Stromal cell of bone marrow (primary cell): ENCODE measurements around the gene EXD2.

ENCODE experiments used
- DNase-seq: peaks from one replicate; pipeline ENCODE4 v3.0.0-alpha.2; 2012; ENCODE audit warnings: low read depth

The EXD2 gene

DNA sequence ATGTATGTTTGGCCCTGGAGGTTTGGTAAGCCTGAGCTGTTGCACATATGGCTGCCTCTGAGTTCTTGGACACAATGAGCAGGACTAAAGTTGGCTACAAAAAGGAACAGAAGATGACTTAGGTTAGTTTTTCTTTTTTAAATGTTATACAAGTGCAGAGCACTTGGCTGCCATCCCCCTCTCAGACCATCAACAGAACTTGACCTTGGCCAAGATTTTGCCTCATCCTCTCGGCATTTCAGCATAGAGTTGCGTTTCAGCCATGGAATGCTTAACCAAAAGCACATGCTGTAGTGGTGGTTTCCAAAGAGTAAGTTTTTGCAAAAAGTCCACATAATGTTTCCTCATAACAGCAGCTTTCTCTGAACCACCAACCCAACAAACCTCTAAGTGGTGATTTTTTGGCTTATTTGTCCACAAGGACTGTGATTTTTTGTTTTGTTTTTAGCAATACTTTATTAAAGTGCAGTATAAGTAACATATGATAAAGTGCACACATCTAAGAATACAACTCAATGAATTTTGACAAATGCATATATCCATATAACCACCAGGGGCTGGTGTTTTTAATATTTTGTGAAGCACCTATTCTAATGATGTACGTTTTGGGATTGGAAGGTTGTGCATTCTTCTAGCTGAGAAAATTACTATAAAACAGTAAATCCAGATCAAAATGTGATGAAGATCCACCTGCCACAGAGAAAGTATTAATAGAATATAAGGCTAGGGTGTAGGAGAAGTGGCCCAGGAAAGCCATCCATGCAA, 56.6 kb downstream of the EXD2 start:
- DNase-seq: peak; percentile 92

GRCh38 chr14:69249603-69250002, 58.3 kb downstream of the EXD2 start:
- no peak for DNase-seq

- DNase-seq: no peak
These were observed 61.6 kb downstream of the EXD2 start for GRCh38 chr14:69252851-69253250.

DNA sequence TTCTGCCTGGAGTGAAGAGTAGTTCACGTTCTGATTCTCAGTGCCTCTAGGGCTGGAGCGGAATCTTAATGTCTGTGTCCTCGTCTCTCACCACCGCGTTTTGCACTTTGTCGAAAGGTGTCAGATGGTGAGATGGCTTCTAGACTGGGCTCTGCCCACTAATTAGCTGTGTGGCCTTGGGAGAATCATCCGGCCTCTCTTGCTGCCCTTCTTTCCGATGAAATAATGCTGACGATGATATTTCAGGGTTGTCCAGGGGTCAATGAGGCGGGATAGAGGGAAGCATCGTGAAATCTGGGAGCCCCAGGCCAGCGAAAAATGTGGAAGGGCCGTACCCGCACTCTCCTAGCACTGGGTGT, 67.8 kb downstream of the EXD2 start:
- no peak for DNase-seq

DNA sequence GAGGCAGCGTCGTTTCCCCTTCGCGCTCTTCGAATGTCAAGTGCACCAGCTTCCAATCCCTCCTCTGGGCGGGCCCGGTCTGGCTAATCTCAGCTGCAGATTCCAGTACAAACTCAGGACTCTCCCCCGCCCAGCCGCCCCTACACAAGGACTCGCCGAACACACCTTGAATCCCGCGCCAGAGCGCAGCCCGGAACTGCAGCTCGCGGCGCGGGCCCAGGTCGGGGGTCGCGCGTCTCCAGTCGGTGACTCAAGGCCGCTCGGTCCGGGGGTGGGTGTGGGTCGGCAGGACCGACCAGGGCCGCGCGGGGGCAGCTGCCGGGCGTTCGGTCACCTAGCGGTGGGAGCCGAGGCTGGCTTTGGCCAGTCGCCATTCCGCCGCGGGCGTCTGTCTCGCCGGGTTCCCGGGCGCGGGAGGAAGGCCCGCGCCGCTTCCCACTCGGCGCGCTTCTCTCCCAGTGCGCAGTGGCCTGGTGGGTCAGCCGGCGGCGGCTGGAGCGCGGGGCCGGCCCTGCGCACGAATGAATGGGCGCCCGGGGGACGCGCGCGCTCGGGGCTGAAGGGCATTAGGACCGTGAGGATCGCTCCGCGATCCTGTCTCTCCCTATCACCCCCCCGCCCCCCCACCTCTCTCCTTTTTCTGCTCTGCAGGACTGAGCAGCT, 68.4 kb downstream of the EXD2 start, which contains the start of gene GALNT16:
TSS of gene GALNT16 (plus strand) at position 632 of the 663 bp plus-strand sequence. CDS start 133 bp downstream, outside the sequence.
- no peak for DNase-seq

DNA sequence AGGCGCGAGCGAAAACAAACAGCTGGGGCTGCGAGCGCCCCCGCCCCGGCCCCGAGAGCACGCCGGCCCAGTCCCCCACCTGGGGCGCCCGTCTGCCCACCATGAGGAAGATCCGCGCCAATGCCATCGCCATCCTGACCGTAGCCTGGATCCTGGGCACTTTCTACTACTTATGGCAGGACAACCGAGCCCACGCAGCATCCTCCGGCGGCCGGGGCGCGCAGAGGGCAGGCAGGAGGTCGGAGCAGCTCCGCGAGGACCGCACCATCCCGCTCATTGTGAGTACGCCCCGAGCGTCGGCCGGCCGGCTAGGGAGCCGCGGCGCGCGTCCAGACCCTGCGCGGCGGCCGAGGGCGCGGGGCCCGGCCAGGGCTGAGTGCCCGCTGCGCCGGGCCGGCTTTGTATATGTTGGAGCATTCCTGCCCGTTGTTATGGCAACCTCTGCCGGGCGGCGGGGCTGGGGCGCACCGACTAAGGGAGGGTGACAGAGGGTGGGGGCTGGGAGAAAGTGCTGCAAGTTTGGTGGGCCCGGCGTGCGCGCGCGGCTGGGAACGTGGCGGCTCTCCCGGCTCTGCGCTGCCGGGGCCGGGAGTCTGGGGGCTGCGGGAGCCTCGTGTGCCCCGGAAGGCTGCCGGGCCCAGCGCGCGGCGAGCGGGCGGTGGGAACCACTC, 69.0 kb downstream of the EXD2 start:
- no peak for DNase-seq

GRCh38 chr14:69260861-69261564, 69.7 kb downstream of the EXD2 start:
- no peak for DNase-seq

DNA sequence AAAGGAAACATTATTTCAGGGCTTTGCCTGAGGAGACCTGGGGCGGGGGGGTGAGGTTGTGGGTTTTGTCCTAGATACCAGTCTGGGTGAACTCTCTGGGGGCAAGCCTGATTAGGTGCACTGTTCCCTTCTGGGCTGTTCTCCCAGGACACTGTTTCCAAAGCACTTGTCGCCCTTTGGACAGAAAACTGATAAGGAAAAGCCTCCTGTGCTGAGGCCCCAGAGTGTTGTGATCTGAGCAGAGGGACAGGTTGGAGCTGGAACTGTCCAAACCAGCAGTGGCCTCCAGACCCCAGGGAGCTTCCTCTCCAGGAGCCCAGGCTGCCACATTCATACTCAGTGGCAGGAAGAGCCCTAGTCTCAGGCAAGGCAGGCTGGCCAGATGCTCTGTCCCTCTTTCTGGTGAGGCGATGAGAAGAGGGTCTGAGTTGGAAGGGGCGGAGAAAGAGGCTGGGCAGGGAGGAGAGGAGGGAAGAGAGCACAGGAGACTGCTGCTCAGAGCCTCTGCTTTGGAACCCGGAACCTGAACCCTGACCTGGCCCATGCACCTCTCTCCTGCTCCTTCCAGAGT, 70.5 kb downstream of the EXD2 start:
- no peak for DNase-seq

DNA sequence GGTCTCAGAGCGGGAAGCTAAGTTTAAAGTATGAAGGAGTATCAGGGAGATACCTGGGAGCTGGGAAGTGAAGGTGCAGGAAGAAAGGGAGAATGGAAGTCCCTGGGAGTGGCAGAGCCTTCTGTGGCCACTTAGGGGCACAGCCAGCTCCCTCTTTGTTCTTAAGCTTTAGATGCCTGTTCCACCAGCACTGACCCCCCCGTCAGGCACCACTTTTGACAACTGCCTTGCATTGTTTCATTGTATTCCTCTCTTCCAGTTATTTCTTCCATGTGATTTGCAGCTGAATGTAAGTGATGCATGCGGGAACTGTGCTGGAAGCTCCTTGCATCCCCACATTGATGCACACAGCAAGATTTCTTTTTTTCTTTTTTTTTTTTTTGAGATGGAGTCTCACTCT, 71.2 kb downstream of the EXD2 start:
- DNase-seq: no peak

DNA sequence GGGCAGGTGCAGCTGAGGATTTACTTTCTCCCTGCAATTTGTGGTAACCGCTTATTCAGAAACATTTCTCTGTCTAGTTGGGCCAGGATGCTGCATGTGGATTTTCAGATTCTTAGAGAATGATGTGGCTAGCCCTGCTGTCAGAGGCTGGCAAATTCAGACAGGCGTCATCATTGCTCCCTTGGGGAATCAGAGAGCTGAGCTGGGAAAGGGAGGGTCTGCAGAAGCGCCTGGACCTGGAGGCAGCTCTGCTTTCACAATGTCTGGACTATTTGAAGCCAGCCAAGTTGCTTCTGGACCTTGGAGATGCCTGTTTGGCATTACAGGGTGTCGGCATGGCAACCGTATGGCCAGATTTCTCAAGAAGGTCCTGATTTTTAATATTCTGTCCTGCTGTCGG, 72.1 kb downstream of the EXD2 start:
- DNase-seq: peak; percentile 99

DNA sequence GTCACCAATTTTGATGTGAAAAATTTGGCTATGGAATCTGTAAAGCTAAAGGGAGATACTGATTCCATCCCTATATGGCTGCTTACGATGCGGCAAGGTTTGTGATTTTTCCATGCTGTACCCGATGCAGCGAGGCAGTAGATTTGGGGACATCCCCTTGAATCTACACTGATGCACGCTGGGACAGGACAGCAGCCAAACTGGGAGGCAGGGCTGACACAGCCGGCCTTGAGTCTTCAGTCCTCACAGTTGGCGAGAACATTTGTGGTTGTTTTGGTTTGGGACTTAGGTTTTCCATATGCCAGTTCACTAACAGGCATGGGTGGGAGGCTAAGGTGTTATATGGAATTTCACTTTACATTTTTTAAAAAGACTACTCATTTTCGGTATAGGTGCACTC, 72.5 kb downstream of the EXD2 start:
- DNase-seq: no peak

- DNase-seq: no peak
These were observed 75.5 kb downstream of the EXD2 start for GRCh38 chr14:69266572-69267345.

GRCh38 chr14:69267492-69267891, 76.2 kb downstream of the EXD2 start:
- DNase-seq: no peak

GRCh38 chr14:69268223-69268622, 76.9 kb downstream of the EXD2 start:
- peak; percentile 70 for DNase-seq

DNA sequence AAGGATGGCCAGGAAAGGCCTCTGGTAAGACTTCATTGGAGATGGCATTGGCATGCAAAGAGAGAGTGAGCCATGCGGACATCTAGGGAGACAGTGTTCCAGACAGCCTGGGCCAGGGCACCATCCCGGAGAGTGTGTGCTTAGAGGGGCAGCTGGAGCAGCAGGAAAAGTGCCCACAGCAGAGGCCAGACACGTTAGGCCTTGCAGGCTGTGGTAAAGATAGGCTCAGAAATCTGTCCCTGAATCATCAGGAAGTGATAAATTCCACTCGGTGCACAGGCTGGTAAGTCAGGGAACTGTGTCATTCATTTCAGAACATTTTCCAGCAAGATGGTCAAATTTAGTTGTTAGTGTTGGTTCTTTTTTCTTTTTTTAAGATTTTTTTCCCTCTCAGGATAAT, 77.5 kb downstream of the EXD2 start:
- peak; percentile 43 for DNase-seq

DNA sequence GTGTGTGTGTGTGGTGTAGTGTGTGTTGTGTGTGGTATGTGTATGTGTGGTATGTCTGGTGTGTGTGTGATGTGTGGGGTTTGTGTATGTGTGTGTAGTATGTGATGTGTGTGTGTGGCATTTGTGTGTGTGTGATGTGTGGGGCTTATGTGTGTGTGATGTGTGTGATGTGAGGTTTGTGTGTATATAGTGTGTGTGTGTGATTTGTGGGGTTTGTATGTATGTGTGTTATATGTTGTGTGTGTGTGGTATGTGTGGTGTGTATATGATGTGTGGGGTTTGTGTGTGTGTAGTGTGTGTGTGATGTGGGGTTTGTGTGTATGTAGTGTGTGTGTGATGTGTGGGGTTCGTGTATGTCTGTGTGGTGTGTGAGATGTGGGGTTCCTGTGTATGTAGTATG, 78.1 kb downstream of the EXD2 start:
- DNase-seq: no peak

DNA sequence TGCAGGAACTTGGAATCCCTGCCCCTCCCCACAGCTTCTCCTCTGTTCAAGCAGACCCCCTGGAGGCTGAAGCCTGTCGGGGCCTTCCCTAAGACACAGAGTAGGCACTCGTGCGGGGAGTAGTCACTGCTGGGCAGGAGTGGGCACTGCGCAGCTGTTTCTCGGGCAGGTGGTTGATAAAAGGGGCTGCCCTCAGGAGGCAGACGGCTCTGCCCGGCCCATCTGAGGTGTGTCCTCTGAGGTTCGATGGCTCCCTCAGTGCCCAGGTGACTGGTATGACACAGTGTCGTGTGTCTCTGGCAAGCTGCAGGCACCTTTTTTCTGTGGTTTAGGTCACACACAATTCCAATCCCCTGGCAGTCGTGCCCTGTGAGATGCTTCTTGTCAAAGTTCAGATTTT, 78.8 kb downstream of the EXD2 start:
- DNase-seq: no peak

DNA sequence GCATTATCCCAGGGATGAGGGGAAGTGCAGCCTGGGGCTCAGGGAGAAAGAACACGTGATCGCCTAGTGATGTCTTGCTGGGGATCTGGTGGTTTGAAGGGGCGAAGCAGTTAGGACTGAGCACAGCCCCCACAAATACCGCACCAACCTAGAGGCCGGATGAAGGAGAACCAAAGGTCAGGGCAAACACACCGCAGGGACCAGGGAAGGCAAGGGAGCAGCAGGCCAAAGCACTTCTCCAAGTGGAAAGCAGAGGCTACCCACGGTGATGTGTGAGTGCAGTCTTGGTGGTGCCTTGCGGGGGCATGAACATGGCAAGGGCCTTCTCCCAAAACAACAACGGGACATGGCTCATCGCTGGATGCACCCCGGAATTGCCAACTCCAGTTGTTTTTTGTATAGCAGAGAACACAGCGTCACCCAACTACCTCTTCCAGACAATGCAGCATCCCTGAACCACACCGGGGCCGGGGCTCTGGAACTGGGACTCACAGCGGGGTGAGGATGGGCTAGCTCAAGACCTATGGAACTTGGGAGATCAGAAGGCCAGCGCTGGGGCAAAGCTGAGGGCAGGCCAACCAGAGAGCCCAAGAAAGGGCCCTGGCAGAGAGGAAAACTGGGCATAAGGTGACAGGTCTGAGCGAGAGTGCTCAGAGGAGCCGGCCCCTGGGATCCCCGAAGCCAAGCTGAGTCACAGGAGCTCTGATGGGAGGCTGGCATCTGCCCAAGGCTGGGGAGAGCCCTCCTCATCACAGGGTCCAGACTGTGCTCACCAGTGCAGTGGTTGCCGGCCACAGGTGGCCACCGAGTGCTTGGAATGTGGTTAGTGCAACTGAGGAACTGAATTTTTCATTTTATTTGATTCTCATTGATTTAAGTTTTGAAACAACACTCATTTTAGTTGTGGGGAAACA, 79.8 kb downstream of the EXD2 start:
- no peak for DNase-seq

DNA sequence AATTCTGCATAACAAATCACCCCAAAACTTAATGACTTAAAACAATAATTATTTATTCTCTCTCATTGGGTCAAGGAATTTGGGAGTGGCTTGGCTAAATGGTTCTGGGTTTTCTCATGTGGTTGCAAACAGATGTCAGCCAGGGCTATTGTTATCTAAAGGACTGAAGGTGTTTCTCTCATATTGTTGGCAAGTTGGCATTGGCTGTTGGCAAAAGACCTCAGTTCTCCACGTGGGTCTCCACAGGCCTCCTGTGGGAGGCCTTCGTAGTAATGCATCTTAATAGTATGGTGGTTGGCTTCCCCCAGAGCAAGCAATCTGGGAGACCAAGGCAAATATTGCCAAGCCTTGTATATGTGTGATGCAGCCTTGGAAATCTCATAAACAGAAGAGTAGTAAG, 83.0 kb downstream of the EXD2 start:
- no peak for DNase-seq

GRCh38 chr14:69275331-69275730, 84.0 kb downstream of the EXD2 start:
- DNase-seq: no peak
